CD14-positive monocyte (primary cell): ENCODE results near the gene OR2AG2. TPM values are rescaled to one million over a fixed set of nuclear protein-coding genes. Genes with fewer than 3 reads are reported as not detected.

Experiments used
- DNase-seq, 3 donors: peaks; one replicate each; pipeline ENCODE4 v3.0.0-alpha.2; 2011 to 2022
- H2AFZ ChIP-seq: 2 replicates; pipeline ENCODE4 v1.6.0; 2012; ENCODE audit warnings: mild to moderate bottlenecking, low read depth, low read length, inconsistent platforms; ENCODE audit not compliant: insufficient read depth, poor library complexity, severe bottlenecking
- H3K27ac ChIP-seq, 2 donors: 1 replicate in 1 of 2; 2 replicates in 1 of 2; pipeline ENCODE4 v1.5.1; 2012 to 2013; ENCODE audit warnings: low read length in 2 of 2, control low read depth in 1 of 2, inconsistent platforms in 1 of 2, low read depth in 1 of 2, mild to moderate bottlenecking in 1 of 2
- H3K27me3 ChIP-seq, 2 donors: one replicate each; pipeline versions ENCODE4 v1.6.0 to v1.6.1; 2011 to 2013; ENCODE audit warnings: low read length in 2 of 2; ENCODE audit not compliant: control insufficient read depth in 2 of 2, insufficient read depth in 2 of 2
- H3K36me3 ChIP-seq, 2 donors: replicated peaks in 1 of 2; 1 replicate in 1 of 2; 2 replicates in 1 of 2; pipeline versions ENCODE4 v1.5.1 to v1.6.1; 2012 to 2013; ENCODE audit warnings: low read length in 2 of 2, control low read depth in 1 of 2, inconsistent platforms in 1 of 2, mild to moderate bottlenecking in 1 of 2; ENCODE audit not compliant: insufficient read depth in 2 of 2, control insufficient read depth in 1 of 2
- H3K4me1 ChIP-seq, 2 donors: 1 replicate in 1 of 2; 2 replicates in 1 of 2; pipeline versions ENCODE4 v1.5.1 to v1.6.1; 2012 to 2013; ENCODE audit warnings: low read length in 2 of 2, control low read depth in 1 of 2, inconsistent platforms in 1 of 2, mild to moderate bottlenecking in 1 of 2, moderate library complexity in 1 of 2; ENCODE audit not compliant: insufficient read depth in 2 of 2, control insufficient read depth in 1 of 2
- H3K4me2 ChIP-seq: replicated peaks from 2 replicates; pipeline ENCODE3; 2012; ENCODE audit warnings: low read length, moderate library complexity, mild to moderate bottlenecking; ENCODE audit not compliant: poor library complexity, severe bottlenecking; ENCODE audit errors: extremely low read depth
- H3K4me3 ChIP-seq, 3 experiments: fragments of 200-600 bp in 1 of 3; sonication (generic) in 1 of 3; replicated peaks in 1 of 3; 1 replicate in 2 of 3; 2 replicates in 1 of 3; pipeline ENCODE4 v1.5.1; 2011 to 2013; ENCODE audit warnings: low read length in 3 of 3, mild to moderate bottlenecking in 3 of 3, control low read depth in 2 of 3, low read depth in 2 of 3, inconsistent platforms in 1 of 3, moderate library complexity in 1 of 3
- H3K79me2 ChIP-seq: 2 replicates; pipeline ENCODE4 v1.6.0; 2012; ENCODE audit warnings: mild to moderate bottlenecking, control low read depth, inconsistent platforms, low read length, moderate library complexity; ENCODE audit not compliant: insufficient read depth
- H3K9ac ChIP-seq: 2 replicates; pipeline ENCODE4 v1.6.0; 2017; ENCODE audit warnings: low read length, mild to moderate bottlenecking; ENCODE audit not compliant: insufficient read depth, poor library complexity, severe bottlenecking
- H3K9me3 ChIP-seq, 2 donors: replicated peaks in 1 of 2; 1 replicate in 1 of 2; 2 replicates in 1 of 2; pipeline versions ENCODE4 v1.5.1 to v1.6.1; 2012 to 2013; ENCODE audit warnings: low read length in 2 of 2, control low read depth in 1 of 2; ENCODE audit not compliant: control insufficient read depth in 1 of 2, insufficient read depth in 1 of 2
- H4K20me1 ChIP-seq: 2 replicates; pipeline ENCODE4 v1.6.0; 2012; ENCODE audit warnings: mild to moderate bottlenecking, low read length, control low read depth, moderate library complexity; ENCODE audit not compliant: insufficient read depth
- H3K27ac Mint-ChIP-seq, 7 donors: one replicate each; pipeline ENCODE4 v1.8.0; 2020; ENCODE audit warnings: mild to moderate bottlenecking in 7 of 7, mixed read lengths in 7 of 7, moderate library complexity in 6 of 7, inconsistent platforms in 2 of 7
- H3K27me3 Mint-ChIP-seq, 3 donors: one replicate each; pipeline ENCODE4 v1.8.0; 2021 to 2022; ENCODE audit warnings: low read depth in 3 of 3, mild to moderate bottlenecking in 3 of 3, mixed read lengths in 3 of 3, moderate library complexity in 3 of 3, inconsistent platforms in 1 of 3
- H3K36me3 Mint-ChIP-seq, 2 donors: one replicate each; pipeline ENCODE4 v1.8.0; 2020; ENCODE audit warnings: mixed read lengths in 2 of 2, inconsistent platforms in 1 of 2, mild to moderate bottlenecking in 1 of 2
- H3K4me1 Mint-ChIP-seq: one replicate; pipeline ENCODE4 v1.8.0; 2020; ENCODE audit warnings: mild to moderate bottlenecking, mixed read lengths
- H3K4me3 Mint-ChIP-seq, 2 donors: one replicate each; pipeline ENCODE4 v1.8.0; 2020; ENCODE audit warnings: mild to moderate bottlenecking in 2 of 2, mixed read lengths in 2 of 2, moderate library complexity in 1 of 2
- H3K9me3 Mint-ChIP-seq, 7 donors: one replicate each; pipeline ENCODE4 v1.8.0; 2020 to 2022; ENCODE audit warnings: mixed read lengths in 7 of 7, mild to moderate bottlenecking in 6 of 7, moderate library complexity in 6 of 7, inconsistent platforms in 2 of 7
- CTCF ChIP-seq: fragments of 200-600 bp; IDR thresholded peaks from one replicate; pipeline ENCODE4 v1.8.0; 2022; ENCODE audit warnings: antibody characterized with exemption, mild to moderate bottlenecking
- WGBS: methylation state at CpG from one replicate; pipeline ENCODE4 v1.1.5; 2013; ENCODE audit warnings: missing lambda C conversion rate; ENCODE audit not compliant: insufficient coverage; 5-methylcytosine and 5-hydroxymethylcytosine counted together
- intact Hi-C, 2 donors: fragments of 100-400 bp; cut with micrococcal nuclease; formaldehyde crosslinking; loops; one replicate each; pipeline versions ENCODE4 v1.15.0 to v1.15.1; 2023
- polyA plus RNA-seq, 3 donors: library from polyadenylated mRNA; depleted of rRNA in 1 of 3; unstranded in 2 of 3; stranded (reverse) in 1 of 3; fragments of 300-500 nt in 2 of 3; fragments of >200 nt in 1 of 3; fragmentation: Illumina TruSeq in 2 of 3; gene quantifications; 1 replicate in 2 of 3; 2 replicates in 1 of 3; pipeline ENCODE4 v1.2.3, GENCODE V29; 2012 to 2021

OR2AG2 gene
- polyA plus RNA-seq, 3 donors: not detected

DNA sequence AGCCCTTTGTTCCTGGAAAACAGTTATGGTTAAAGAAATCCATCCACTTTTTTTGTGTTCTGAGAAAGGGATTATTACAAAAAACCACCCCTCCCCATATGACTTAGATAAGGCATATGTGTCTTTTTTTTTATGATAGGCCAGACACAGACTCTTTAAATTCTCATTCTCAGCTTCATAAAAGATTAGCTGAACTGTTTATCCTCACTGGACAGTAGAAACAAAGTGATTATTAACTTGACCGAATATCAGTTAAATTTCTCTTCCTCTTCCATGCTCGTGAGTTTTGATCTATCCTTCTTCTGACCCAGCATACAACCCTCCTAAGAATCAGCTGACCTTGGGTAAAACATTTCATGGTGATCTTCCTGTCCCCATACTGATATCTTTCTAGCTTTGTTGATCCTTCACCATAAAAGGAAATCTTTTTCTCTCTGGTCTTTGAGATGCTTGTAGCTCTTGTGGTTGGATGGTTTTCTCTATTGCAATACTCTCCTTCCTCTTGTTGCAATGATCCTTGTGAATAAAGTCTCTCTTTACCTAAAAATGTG, 26.2 kb downstream of the OR2AG2 start:
- TF ChIP-seq CTCF: no peak
- Mint-ChIP-seq H3K4me3 (no peak overlapping the region), H3K27ac (no peak overlapping the region), H3K9me3 (peaks cover 0 to 3% (median 0%) of the 10 kb centered on the region in 7 donors), H3K36me3 (peaks cover 11% of the 10 kb centered on the region in 2 donors), H3K4me1 (peaks cover 3% of the 10 kb centered on the region), H3K27me3 (no peaks in the 10 kb centered on the region)
- Histone ChIP-seq H3K27me3 (no peaks in the 10 kb centered on the region), H3K4me1 (peaks cover 34 to 48% of the 10 kb centered on the region in 2 donors), H4K20me1 (peaks cover 13% of the 10 kb centered on the region), H3K27ac (peak overlapping the region in 1 of 2 donors; percentile 97), H3K9ac (peak overlapping the region; percentile 70), H3K36me3 (peaks cover 0 to 3% of the 10 kb centered on the region in 2 donors), H2AFZ (peak overlapping the region; percentile 89), H3K4me3 (peak overlapping the region; percentile 45 to 99 (median 87)), H3K79me2 (peaks cover 44% of the 10 kb centered on the region), H3K4me2 (peak overlapping the region; percentile 91), H3K9me3 (no peaks in the 10 kb centered on the region)
- intact Hi-C loops: no loop called here
- whole genome bisulfite sequencing: 0% methylated on average over 2 of the region's 2 CpGs
- DNase-seq: peak in 1 of 3 donors; percentile 12

DNA sequence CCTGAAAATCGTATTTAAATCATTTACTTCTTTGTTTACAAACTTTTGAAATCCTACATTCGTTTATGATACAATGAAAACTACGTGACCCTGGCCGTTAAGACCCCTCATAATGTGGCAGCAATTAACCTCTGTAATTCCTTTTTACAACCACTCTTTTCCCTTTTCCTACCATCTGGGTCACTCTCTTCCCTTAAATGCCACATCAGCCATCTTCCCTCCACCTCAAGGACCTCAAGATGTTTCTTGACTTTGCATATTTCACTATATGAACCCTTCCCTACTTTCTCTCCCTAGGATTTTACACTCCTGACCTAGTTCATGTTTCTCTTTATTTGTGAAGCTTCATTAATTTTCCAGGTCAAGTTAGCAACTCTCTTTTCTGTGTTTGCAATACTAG, 26.8 kb downstream of the OR2AG2 start:
- Histone ChIP-seq H2AFZ (peak overlapping the region; percentile 89), H3K79me2 (peaks cover 45% of the 10 kb centered on the region), H3K4me2 (peak overlapping the region; percentile 91)

More for the DNA sequence above, 26.8 kb downstream of the OR2AG2 start:
- DNase-seq: no peak
- peaks cover 34 to 48% of the 10 kb centered on the region in 2 donors for H3K4me1 ChIP-seq
- no peak overlapping the region for H3K4me3 Mint-ChIP-seq
- intact Hi-C loops: no loop called here
- peaks cover 0 to 3% (median 0%) of the 10 kb centered on the region in 3 donors for H3K27me3 Mint-ChIP-seq
- WGBS: 61% methylated on average over 4 of the region's 4 CpGs
- H3K9me3 ChIP-seq: no peaks in the 10 kb centered on the region
- peaks cover 3% of the 10 kb centered on the region for H3K4me1 Mint-ChIP-seq
- H4K20me1 ChIP-seq: peaks cover 13% of the 10 kb centered on the region
- no peaks in the 10 kb centered on the region for H3K27me3 ChIP-seq
- H3K9ac ChIP-seq: peak overlapping the region; percentile 70
- H3K36me3 Mint-ChIP-seq: peaks cover 11 to 16% of the 10 kb centered on the region in 2 donors
- no peaks in the 10 kb centered on the region for H3K9me3 Mint-ChIP-seq
- no peak overlapping the region for H3K27ac Mint-ChIP-seq
- H3K27ac ChIP-seq: peak overlapping the region in 1 of 2 donors; percentile 97
- peak overlapping the region; percentile 45 to 99 (median 87) for H3K4me3 ChIP-seq
- no peak for TF ChIP-seq CTCF
- peaks cover 3 to 5% of the 10 kb centered on the region in 2 donors for H3K36me3 ChIP-seq
